DLD1 (cell line): ENCODE results near the gene LRBA.
"Not testable (repeated sequence)": the region's sequence is repeated elsewhere in the genome, so short reads cannot be mapped to it uniquely, and the experiment has no call there.

Source experiments
- in situ Hi-C: cut with HindIII; loops from 2 replicates; pipeline ENCODE4 v1.10.0; 2017; ENCODE audit warnings: low sequenced_read_pairs

Gene LRBA

DNA sequence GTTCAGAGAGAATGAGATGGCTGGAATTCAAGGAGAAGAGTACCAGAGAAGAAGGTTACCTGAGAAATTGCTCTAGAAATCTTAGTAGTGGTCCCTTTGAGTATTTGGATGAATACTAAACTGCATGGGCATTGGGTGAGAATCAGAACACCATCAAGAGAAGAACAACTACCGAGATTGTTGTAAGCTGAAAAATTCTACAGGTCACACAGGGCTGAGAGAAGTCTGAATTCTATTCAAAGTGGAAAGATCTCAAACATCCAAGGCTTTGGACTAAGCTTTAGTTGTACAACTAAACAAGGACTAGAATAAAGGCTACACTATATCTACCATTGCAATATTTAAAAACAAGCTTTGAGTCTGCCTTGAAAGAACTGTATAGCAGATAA lies 40.8 kb downstream of the LRBA start:
- in situ Hi-C loops, result no loop called here

DNA sequence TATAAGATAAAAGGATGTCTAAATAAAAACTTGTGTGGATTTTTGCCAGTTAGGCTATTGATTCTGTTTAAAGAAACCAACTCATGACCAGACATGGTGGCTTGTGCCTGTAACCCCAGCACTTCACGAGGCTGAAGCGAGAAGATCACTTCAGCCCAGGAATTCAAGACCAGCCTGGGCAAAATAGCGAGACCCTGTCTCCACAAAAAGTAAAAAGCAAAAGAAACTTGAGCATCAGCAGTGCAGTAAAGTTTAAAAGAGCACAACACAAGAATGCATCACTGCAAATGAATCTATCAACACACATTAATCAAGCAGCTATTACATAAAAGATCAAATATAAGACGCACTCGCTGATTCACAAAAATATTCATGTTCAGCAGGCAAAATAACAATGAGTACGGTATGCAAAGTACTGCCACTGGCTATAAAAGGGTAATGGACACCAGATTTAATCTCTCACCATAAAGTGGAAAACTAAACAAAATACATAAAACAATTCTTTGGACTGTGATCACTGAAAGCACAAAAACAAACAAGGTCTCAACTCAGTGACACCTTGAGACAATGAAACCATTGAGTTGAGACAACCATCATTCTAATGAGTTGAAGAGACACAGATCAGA lies 41.3 kb downstream of the LRBA start:
- in situ Hi-C loops, result no loop called here

- in situ Hi-C loops, result no loop called here
Measured at GRCh38 chr4:150972592-150972991, 42.5 kb downstream of the LRBA start.

DNA sequence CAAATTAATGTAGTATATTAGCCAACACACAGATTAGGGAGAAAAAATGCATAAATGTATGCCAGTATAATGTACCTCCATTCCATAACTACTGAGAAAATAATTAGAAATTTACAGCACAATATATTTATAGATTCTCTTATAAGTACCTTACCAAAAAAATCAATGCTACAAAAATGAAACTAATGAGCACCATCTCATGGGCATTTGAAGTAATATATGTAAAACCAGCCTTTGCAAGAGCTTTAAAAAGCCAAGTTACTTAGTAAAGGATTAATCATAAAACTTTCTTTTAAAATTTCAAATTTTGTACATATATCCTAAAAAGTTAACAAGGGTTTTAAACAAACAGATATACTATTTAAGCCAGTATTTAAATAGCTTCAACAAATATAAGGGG lies 43.2 kb downstream of the LRBA start:
- in situ Hi-C loops, result no loop called here

DNA sequence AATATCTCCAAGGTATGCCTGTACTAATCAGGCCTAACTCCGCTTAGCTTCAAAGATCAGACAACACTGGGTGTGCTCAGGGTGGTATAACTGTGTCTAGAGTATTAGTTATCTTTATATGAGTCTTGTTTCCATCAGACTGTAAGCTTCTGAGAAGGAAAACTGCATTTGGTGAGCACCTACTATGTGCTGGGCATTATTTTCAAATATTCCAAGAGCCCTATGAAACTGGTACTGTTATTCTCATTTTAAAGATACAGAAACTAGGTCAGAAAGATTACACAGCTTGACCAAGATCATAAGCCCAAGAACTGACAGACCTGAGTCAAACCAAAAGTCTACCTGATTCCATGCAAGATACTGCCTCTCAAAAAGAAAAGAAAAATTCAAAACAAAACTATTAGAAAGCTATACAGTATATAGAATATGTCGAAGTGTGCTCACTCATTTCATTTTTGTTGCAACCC lies 44.4 kb downstream of the LRBA start:
- in situ Hi-C loops, result no loop called here

DNA sequence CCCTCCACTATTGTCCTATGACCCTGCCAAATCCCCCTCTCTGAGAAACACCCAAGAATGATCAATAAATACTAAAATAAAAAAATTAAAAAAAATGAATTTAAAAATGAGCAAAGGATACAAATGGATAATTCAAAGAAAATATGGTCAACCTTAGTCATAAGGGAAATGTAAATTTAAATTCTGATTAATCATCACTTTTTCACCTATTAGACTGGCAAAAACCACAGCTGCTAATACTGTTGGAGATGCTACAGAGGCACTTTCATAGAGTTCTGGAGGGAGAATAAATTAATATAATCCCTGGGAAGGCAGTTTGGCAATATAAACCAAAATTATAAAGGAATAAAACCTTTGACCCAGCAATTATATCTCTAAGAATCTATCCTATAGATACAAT lies 50.3 kb downstream of the LRBA start:
- in situ Hi-C loops, result no loop called here

DNA sequence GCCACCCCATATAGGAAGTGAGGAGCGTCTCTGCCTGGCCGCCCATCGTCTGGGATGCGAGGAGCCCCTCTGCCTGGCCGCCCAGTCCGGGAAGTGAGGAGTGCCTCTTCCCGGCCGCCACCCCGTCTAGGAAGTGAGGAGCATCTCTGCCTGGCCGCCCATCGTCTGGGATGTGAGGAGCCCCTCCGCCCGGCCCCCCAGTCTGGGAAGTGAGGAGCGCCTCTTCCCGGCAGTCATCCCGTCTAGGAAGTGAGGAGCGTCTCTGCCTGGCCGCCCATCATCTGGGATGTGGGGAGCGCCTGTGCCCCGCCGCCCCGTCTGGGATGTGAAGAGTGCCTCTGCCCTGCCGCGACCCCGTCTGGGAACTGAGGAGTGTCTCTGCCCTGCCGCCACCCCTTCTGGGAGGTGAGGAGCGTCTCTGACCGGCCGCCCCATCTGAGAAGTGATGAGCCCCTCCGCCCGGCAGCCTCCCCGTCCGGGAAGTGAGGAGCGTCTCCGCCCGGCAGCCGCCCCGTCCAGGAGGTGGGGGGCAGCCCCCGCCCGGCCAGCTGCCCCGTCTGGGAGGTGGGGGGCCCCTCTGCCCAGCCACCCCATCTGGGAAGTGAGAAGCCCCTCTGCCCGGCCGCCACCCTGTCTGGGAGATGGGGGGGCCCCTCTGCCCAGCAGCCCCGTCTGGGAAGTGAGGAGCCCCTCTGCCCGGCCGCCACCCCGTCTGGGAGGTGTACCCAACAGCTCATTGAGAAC lies 51.3 kb downstream of the LRBA start:
- in situ Hi-C loops, result not testable (repeated sequence)

GRCh38 chr4:150962245-150962644 lies 52.8 kb downstream of the LRBA start:
- in situ Hi-C loops, result no loop called here

GRCh38 chr4:150961566-150961965 lies 53.5 kb downstream of the LRBA start:
- in situ Hi-C loops, result no loop called here

DNA sequence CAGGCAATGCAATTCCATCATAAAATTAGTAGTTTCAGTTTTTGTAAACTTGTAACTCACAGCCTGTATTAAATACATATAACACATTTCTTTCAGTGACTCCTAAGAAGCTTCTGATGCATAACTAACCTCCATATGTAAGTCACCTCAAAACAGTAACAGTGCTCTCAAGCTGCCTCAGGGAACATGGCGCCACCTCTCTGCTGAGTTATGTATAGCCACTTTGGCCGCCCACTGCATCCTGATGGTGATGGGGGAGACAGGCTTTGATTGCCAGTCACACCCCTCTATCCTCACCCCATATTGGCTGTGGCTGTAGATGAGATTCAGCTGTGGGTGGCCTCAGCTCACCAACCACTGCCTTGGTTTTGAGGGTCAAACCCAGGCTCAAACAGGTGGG lies 54.3 kb downstream of the LRBA start:
- in situ Hi-C loops, result no loop called here

- in situ Hi-C loops, result no loop called here
Measured at GRCh38 chr4:150960079-150960478, 55.0 kb downstream of the LRBA start.

DNA sequence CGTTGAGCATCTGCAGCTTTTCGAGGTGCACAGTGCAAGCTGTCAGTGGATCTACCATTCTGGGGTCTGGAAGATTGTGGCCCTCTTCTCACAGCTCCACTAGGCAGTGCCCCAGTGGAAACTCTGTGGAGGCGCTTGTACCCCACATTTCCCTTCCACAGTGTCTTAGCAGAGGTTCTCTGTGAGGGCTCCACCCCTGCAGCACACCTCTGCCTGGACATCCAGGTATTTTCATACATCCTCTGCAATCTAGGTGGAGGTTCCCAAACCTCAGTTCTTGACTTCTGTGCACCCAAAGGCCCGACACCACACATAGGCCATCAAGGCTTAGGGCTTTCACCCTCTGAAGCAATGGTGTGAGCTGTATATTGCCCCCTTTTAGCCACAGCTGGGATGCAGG lies 57.1 kb downstream of the LRBA start:
- in situ Hi-C loops, result not testable (repeated sequence)

DNA sequence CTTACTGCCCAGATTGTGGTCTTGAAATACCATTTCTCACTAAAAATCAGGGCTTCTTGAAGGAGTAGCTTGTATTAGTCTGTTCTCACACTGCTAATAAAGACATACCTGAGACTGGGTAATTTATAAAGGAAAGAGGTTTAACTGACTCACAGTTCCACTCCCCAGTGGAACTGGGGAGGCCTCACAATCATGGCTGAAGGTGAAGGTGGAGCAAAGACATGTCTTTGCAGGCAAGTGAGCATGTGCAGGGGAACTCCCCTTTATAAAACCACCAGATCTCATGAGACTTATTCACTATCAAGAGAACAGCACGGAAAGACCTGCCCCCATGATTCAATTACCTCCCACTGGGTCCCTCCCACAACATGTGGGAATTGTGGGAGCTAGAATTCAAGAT lies 58.0 kb downstream of the LRBA start:
- in situ Hi-C loops, result not testable (repeated sequence)

DNA sequence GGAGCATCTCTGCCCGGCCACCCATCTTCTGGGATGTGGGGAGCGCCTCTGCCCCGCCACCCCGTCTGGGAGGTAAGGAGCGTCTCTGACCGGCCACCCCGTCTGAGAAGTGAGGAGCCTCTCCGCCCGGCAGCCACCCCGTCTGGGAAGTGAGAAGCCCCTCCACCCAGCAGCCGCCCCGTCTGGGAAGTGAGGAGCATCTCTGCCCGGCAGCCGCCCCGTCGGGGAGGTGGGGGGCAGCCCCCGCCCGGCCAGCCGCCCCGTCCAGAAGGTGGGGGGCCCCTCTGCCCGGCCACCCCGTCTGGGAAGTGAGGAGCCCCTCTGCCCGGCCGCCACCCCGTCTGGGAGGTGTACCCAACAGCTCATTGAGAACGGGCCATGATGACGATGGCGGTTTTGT lies 61.2 kb downstream of the LRBA start:
- in situ Hi-C loops, result not testable (repeated sequence)

GRCh38 chr4:150952167-150952845 lies 62.8 kb downstream of the LRBA start:
- in situ Hi-C loops, result no loop called here

DNA sequence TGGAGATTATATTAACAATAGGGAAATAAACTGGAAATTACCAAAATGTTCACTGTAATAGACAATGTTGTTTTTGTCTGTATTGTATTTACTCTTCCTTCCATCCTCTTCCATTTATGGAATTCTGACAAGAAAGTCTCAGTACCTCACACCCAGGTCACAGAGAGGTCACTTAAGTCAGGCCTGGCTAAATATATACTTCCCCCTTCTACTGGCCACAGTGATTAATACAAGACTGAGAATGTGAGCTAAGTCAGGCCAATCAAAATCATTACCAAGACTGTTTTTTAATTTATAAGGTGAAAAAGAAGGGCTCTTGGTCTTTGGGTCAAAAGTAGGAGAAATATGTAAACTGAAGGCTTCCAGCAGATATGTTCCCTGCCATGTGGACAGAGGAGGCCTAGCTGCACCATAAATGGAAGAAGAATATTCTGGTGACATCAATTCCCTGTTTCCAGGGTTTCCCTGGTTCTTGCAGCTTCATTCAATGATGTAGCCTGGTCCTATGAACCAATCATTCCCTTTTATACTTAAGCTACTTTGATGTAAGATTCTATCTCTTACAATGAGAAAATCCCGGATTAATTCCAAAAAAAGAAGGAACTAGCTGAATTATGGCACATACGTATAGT lies 64.3 kb downstream of the LRBA start:
- in situ Hi-C loops, result no loop called here

DNA sequence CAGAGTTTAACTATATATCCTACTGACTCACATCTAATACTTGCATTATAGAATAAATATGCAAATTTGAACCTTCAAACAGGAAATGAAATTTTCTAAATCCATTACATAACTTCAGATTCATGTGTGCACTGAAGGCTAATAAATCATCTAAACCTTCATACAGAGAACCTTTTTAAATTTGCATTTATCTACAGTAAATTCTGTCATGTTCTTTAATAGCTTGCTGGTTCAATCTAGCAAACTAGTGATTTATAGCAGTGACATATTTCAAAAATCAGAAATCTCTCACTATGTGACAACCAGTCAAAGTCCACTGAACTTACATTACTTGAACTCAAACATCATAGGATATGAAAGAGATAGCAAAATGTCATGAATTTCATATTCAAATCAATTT lies 65.1 kb downstream of the LRBA start:
- in situ Hi-C loops, result no loop called here

DNA sequence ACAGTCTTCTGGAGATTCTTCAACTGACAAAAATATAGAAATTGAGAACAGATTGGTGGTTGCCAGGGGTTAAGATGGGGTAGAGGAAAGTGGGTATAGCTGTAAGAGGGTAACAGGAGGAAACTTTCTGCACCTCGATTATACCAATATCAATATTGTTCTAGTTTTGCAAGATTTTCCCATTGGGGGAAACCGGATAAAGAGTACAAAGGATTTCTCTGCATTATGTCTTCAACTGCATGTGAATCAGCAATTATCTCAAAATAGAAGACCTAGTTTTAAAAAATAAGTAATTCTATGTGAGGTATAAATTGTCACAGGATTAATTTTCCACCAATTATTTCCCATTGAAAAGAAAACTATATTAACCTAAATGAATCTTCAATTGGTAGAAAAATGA lies 65.7 kb downstream of the LRBA start:
- in situ Hi-C loops, result no loop called here

DNA sequence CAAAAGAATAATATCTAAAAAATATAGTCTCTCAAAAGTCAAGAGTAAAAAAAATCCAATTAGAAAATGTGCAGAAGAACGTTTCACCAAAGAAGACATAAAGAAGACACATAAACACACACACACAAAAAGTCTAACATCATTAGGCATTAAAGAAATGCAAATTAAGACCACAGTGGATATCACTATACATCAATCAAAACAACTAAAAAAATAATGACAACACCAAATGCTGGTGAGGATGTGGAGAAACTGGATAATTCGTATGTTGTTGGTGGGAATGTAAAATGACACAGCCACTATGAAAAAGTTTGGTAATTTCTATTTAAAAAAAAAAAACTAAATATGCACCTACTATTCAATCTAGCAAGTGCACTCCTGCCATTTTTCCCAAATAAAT lies 66.4 kb downstream of the LRBA start:
- in situ Hi-C loops, result no loop called here

DNA sequence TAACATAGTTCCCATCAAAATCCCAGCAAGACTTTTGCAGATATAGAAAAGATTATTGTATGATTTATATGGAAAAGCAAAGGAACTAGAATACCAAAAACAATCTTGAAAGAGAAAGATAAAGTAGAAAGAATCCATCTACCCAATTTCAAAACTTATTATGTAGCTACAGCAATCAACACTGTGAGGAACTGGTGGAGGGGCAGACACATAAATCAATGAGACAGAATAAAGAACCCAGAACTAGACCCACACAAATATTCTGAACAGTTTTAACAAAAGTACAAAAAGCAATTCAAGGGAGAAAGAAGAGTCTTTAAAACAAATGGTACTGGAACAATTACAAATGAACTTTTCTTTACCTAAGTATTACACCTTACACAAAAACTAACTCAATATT lies 67.0 kb downstream of the LRBA start:
- in situ Hi-C loops, result no loop called here

DNA sequence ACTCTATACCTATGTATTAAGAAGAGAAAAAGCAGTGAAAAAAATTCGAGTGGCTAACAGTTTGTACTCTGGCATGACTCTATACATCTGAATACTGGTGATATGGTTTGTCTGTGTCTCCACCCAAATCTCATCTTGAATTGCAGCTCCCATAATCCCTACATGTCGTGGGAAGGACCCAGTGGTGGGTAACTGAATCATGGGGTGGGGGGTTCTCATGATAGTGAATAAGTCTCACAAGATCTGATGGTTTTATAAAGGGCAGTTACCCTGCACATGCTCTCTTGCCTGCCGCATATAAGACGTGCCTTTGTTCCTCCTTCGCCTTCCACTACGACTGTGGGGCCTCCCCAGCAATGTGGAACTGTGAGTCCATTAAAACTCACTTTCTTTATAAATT lies 70.4 kb downstream of the LRBA start:
- in situ Hi-C loops, result no loop called here

DNA sequence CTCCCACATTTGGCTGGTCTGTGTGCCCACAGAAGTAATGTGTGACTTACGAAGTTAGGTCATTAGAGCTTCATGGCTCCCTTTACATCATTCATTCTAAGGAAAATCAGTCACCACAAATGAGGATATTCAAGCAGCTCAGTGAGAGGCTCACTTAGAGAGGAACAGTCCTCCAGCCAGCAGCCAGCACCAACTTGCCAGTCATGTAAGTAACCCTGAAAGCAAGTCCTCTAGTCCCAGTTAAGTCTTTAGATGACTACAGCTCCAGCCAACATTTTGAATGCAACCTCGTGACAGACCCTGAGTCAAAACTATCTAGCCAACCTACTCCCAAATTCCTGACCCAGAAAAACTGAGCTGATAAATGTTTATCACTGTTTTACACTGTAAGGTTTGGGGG lies 71.3 kb downstream of the LRBA start:
- in situ Hi-C loops, result no loop called here
